AG04450 (cell line): ENCODE results near the gene EPN2. TPM values are rescaled to one million over a fixed set of nuclear protein-coding genes. Genes with fewer than 3 reads are reported as not detected.

Experiments used
- CTCF ChIA-PET: fragments of 300-600, 350-600 bp; formaldehyde crosslinking; extraction: SDS; loops from one replicate; lab custom pipeline; 2022; ENCODE audit warnings: antibody characterized with exemption, inconsistent platforms; lab: Charles Lee
- POLR2A ChIA-PET: fragments of 350-600 bp; formaldehyde crosslinking; extraction: SDS; loops from one replicate; lab custom pipeline; 2021; ENCODE audit warnings: antibody characterized with exemption, inconsistent platforms; lab: Yijun Ruan, JAX
- DNase-seq: peaks from one replicate; pipeline ENCODE4 v3.0.0-alpha.2; 2011; ENCODE audit warnings: low read depth, low spot score
- H3K27ac ChIP-seq: one replicate; pipeline ENCODE4 v1.5.1; 2012; ENCODE audit warnings: low read depth, low read length, control low read depth
- H3K27me3 ChIP-seq: one replicate; pipeline ENCODE4 v1.6.0; 2012; ENCODE audit warnings: low read length; ENCODE audit not compliant: control insufficient read depth, insufficient read depth
- H3K4me3 ChIP-seq: 2 replicates; pipeline ENCODE4 v1.5.1; 2011; ENCODE audit warnings: mild to moderate bottlenecking, low read depth, low read length, control low read depth
- H3K9me3 ChIP-seq: 2 replicates; pipeline ENCODE4 v1.5.1; 2012; ENCODE audit warnings: low read length; ENCODE audit not compliant: control insufficient read depth, insufficient read depth
- CTCF ChIP-seq: IDR thresholded peaks from 2 replicates; pipeline ENCODE4 v1.5.1; 2011; ENCODE audit warnings: low read depth, low read length, control low read depth, inconsistent platforms
- polyA plus RNA-seq: library from polyadenylated mRNA; depleted of rRNA; stranded (reverse); fragments of >200 nt; gene quantifications from 2 replicates; pipeline ENCODE4 v1.2.3, GENCODE V29; 2011

Gene EPN2
- polyA plus RNA-seq, 1 experiment = 27.9 TPM

DNA sequence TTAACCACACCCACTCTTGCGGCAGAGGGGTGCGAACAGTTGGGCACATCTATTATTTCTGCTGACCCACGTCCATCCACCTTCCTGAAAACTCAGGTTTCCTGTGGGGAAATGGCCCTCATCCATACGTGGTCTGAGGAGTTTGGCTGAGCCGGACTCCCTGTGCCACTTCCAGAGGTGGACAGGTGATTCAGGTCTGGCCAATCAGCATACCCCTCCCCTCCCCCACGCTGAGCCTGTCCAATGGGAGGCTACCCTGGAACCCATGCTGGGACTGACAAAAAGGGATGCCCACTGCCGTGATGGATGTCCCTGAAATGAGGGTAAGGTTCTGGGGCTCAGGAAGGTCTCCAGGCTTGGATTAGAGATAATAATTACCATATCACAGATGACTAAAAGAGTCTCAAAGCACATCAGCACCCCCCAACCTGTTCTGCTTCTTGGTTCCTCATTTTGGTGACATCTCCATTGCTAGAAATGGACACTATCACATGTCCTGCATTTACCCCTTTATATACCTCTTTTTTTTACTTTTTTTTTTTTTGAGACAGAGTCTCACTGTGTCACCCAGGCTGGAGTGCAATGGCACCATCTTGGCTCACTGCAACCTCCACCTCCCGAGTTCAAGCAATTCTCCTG is 135.8 kb downstream of the EPN2 start:
- no peak for DNase-seq
- Histone ChIP-seq H3K4me3 (no peak overlapping the region), H3K27ac (peak overlapping the region; percentile 11), H3K27me3 (no peaks in the 10 kb centered on the region), H3K9me3 (no peaks in the 10 kb centered on the region; the same call in 1 of the 2 replicates)
- no peak for TF ChIP-seq CTCF
- ChIA-PET POLR2A (no interaction called here), CTCF (interaction anchor here (1.1 to 2.0 kb wide), 2 partner anchors 10 kb away, joined by 3 to 10 read pairs; partner anchors contain the start of gene B9D1)

- ChIA-PET POLR2A (no interaction called here), CTCF (interaction anchor here (0.8 to 2.0 kb wide), 3 partner anchors 11 to 388 kb away, joined by 3 to 10 read pairs (median 5); partner anchors contain the start of gene B9D1)
- Histone ChIP-seq H3K27me3 (no peaks in the 10 kb centered on the region), H3K27ac (no peak overlapping the region), H3K4me3 (no peak overlapping the region), H3K9me3 (no peaks in the 10 kb centered on the region; the same call in 1 of the 2 replicates)
- DNase-seq = no peak
- TF ChIP-seq CTCF = no peak
These were observed 137.0 kb downstream of the EPN2 start for GRCh38 chr17:19374136-19374535.

DNA sequence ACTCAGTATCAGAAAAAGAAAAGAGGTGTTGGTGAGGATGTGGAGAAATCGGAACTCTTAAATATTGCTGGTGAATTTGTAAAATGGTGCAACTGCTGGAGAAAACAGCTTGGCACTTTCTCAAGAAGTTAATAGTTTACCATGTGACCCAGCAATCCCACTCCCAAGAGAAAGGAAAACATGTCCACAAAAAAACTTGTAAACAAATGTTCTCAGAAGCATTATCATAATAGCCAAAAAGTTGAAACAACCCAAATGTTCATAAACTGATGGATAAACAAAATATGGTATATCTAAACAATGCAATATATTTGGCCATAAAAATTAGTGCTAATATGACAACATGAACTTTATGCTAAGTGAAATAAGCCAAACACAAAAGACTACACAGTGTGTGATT is 138.6 kb downstream of the EPN2 start:
- no peak overlapping the region for H3K27ac ChIP-seq
- H3K27me3 ChIP-seq = no peaks in the 10 kb centered on the region
- POLR2A ChIA-PET = no interaction called here
- no peaks in the 10 kb centered on the region; the same call in 1 of the 2 replicates for H3K9me3 ChIP-seq
- no peak overlapping the region for H3K4me3 ChIP-seq
- DNase-seq = no peak
- TF ChIP-seq CTCF = no peak
- CTCF ChIA-PET = interaction anchor here (3.5 kb wide), 1 partner anchor 13 kb away, joined by 24 read pairs; the partner anchor contains the start of gene B9D1

GRCh38 chr17:19376811-19377210 is 139.6 kb downstream of the EPN2 start:
- Histone ChIP-seq H3K9me3 (no peaks in the 10 kb centered on the region; the same call in 1 of the 2 replicates), H3K27ac (no peak overlapping the region), H3K4me3 (peak overlapping the region; percentile 86), H3K27me3 (no peaks in the 10 kb centered on the region)
- ChIA-PET POLR2A (interaction anchor here (1.5 to 2.5 kb wide), 4 partner anchors 11 to 71 kb away, joined by 6 to 52 read pairs (median 16); partner anchors contain the start of genes B9D1, MFAP4 and RNF112), CTCF (interaction anchor here (1.5 to 3.5 kb wide), 3 partner anchors 11 to 71 kb away, joined by 5 to 26 read pairs (median 24); partner anchors contain the start of gene B9D1)
- TF ChIP-seq CTCF = no peak
- no peak for DNase-seq
